ENCODE results near the gene RAD54L2. TPM values are rescaled to one million over a fixed set of nuclear protein-coding genes. Genes with fewer than 3 reads are reported as not detected.

The RAD54L2 gene
- 10 to 100 TPM; 24.1 to 24.6 TPM for total RNA-seq

DNA sequence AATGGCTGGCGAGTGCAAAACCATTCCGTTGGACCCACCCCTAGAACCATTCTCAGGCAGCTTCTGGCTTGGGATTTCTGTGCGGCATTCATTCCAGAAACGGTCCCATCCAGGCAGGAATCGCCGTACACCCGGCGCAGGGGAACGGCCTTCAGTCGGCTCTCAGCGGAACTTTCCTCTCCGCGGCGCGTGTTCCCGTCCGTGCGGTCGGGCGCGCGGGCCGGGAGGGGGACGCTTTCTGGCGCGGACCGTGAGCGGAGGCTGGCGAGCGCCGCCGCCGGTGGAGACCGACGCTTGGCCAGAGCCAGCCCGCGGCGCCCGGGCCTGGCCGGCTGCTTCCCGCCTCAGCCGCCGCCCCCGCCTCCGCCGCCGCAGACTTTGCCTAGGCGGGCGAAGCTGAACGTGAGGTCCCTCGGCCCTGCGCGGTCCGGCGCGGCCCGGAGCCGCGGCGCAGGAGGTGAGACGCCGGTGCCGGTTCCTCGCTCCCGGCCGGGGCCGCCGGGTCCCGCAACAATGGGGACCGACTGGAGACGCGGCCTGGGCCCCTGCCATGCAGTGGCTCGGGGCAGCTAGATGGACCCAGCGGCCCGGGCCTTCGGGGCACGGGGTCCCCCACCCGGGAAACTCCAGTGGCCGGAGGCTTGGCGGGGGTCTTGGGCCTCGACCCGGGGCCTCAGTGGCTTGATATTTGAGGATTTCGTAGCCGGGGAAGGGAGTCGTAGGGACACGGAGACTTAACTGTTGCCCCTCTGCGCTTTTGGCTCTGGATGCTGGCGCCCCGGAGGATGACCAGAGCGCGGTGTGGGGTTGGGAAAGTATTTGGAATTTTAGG is at the start of gene RAD54L2:
Gene RAD54L2 (plus strand): TSS at position 261 of the 832 bp plus-strand sequence. CDS start 51,702 bp downstream, outside the sequence.
- CTCF ChIA-PET = interaction anchor here (0.8 to 4.0 kb wide), 7 partner anchors 18 to 143 kb away, joined by 3 to 29 read pairs (median 8); partner anchors contain the start of gene DCAF1
- Mint-ChIP-seq H3K4me3 (peak within 1 kb of the TSS; percentile 83), H3K27ac (peak within 1 kb of the TSS; percentile 89), H3K4me1 (ENCODE audit: low read depth) (peaks cover 22% of the 10 kb centered on the region), H3K27me3 (no peaks in the 10 kb centered on the region), H3K36me3 (ENCODE audit: low read depth) (peaks cover 1% of the 10 kb centered on the region), H3K9me3 (no peaks in the 10 kb centered on the region)
- intact Hi-C loops (cut with micrococcal nuclease) = no loop called here
- ATAC-seq = peak; percentile 87
- DNase-seq = peak; percentile 75
- TF ChIP-seq, protein P1, sequence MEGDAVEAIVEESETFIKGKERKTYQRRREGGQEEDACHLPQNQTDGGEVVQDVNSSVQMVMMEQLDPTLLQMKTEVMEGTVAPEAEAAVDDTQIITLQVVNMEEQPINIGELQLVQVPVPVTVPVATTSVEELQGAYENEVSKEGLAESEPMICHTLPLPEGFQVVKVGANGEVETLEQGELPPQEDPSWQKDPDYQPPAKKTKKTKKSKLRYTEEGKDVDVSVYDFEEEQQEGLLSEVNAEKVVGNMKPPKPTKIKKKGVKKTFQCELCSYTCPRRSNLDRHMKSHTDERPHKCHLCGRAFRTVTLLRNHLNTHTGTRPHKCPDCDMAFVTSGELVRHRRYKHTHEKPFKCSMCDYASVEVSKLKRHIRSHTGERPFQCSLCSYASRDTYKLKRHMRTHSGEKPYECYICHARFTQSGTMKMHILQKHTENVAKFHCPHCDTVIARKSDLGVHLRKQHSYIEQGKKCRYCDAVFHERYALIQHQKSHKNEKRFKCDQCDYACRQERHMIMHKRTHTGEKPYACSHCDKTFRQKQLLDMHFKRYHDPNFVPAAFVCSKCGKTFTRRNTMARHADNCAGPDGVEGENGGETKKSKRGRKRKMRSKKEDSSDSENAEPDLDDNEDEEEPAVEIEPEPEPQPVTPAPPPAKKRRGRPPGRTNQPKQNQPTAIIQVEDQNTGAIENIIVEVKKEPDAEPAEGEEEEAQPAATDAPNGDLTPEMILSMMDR (IDR thresholded peaks at IDR 0.05) = peak; percentile 30
- POLR2A ChIA-PET = interaction anchor here (0.6 to 3.9 kb wide), 14 partner anchors 7 to 134 kb away, joined by 3 to 32 read pairs (median 3); partner anchors contain the start of gene DCAF1

GRCh38 chr3:51498876-51499738 is 39.4 kb upstream of the RAD54L2 start:
- ATAC-seq (peak; percentile 67), DNase-seq (peak; percentile 91)
- Mint-ChIP-seq H3K36me3 (ENCODE audit: low read depth) (peaks cover 4% of the 10 kb centered on the region), H3K9me3 (no peaks in the 10 kb centered on the region), H3K27me3 (no peaks in the 10 kb centered on the region), H3K27ac (peak overlapping the region; percentile 95), H3K4me1 (ENCODE audit: low read depth) (peaks cover 15% of the 10 kb centered on the region), H3K4me3 (peak overlapping the region; percentile 98)
- POLR2A ChIA-PET = interaction anchor here (0.5 to 5.0 kb wide), 26 partner anchors 11 to 545 kb away, joined by 3 to 32 read pairs (median 3); partner anchors contain the start of genes MANF and RAD54L2
- CTCF ChIA-PET = interaction anchor here (0.9 to 7.4 kb wide), 11 partner anchors 10 to 299 kb away, joined by 3 to 193 read pairs (median 6); partner anchors contain the start of genes RAD54L2 and TEX264
- TF ChIP-seq, protein P1 (IDR thresholded peaks at IDR 0.05) = no peak
- intact Hi-C loops (cut with micrococcal nuclease) = no loop called here

- ATAC-seq (no peak), DNase-seq (peak; percentile 33)
- Mint-ChIP-seq H3K36me3 (ENCODE audit: low read depth) (peaks cover 2% of the 10 kb centered on the region), H3K27me3 (no peaks in the 10 kb centered on the region), H3K27ac (peak overlapping the region; percentile 86), H3K9me3 (no peaks in the 10 kb centered on the region), H3K4me1 (ENCODE audit: low read depth) (peaks cover 15% of the 10 kb centered on the region), H3K4me3 (peak overlapping the region; percentile 98)
- TF ChIP-seq, protein P1 (IDR thresholded peaks at IDR 0.05) = no peak
- ChIA-PET CTCF (interaction anchor here (0.6 to 7.4 kb wide), 19 partner anchors 8 to 483 kb away, joined by 3 to 193 read pairs (median 5); partner anchors contain the start of genes ACY1, RAD54L2 and TEX264), POLR2A (interaction anchor here (1.2 to 5.0 kb wide), 9 partner anchors 38 to 211 kb away, joined by 3 to 32 read pairs (median 4); partner anchors contain the start of gene RAD54L2)
- intact Hi-C loops (cut with micrococcal nuclease) = loop anchor here (5.0 kb wide), 1 partner anchor 182 kb away; no protein-coding TSS in a partner anchor
These were observed 37.8 kb upstream of the RAD54L2 start for GRCh38 chr3:51500632-51501131.

GRCh38 chr3:51501833-51502561 is 36.5 kb upstream of the RAD54L2 start:
- Mint-ChIP-seq H3K9me3 (no peaks in the 10 kb centered on the region), H3K27me3 (no peaks in the 10 kb centered on the region), H3K36me3 (ENCODE audit: low read depth) (peaks cover 2% of the 10 kb centered on the region), H3K4me3 (no peak overlapping the region), H3K4me1 (ENCODE audit: low read depth) (peaks cover 7% of the 10 kb centered on the region), H3K27ac (peak overlapping the region; percentile 5)
- ChIA-PET POLR2A (interaction anchor here (1.0 to 5.0 kb wide), 7 partner anchors 8 to 490 kb away, joined by 3 to 32 read pairs (median 4); partner anchors contain the start of gene RAD54L2), CTCF (interaction anchor here (0.6 to 7.4 kb wide), 46 partner anchors 8 to 481 kb away, joined by 3 to 193 read pairs (median 4); partner anchors contain the start of genes ACY1, RAD54L2 and TEX264)
- intact Hi-C loops (cut with micrococcal nuclease) = loop anchor here (5.0 kb wide), 1 partner anchor 180 kb away; no protein-coding TSS in a partner anchor
- ATAC-seq (peak; percentile 19), DNase-seq (peak; percentile 91)
- TF ChIP-seq, protein P1 (IDR thresholded peaks at IDR 0.05) = peak; percentile 85
